Measurements from ENCODE around the gene TJP2.
"Not testable (repeated sequence)": the region's sequence is repeated elsewhere in the genome, so short reads cannot be mapped to it uniquely, and the experiment has no call there.

Gene TJP2

GRCh38 chr9:69297300-69297980 lies 123.4 kb downstream of the TJP2 start:
- DNase-seq = no peak

- no peak for DNase-seq
Measured at GRCh38 chr9:69299315-69299714, 125.2 kb downstream of the TJP2 start.

DNA sequence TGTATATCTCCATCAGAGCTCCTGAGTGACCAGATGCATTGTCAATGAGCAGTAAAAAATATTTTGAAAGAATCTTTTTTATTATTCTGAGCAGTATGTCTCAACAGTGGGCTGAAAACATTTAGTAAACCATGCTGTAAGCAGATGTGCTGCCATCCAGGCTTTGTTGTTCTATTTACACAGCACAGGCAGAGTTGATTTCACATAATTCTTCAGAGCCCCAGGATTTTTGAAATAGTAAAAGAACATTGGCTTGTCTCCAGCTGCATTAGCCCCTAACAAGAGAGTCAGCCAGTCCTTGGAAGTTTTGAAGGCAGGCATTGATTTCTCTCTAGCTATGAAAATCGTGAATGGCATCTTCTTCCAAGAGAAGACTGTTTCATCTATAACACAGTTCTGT lies 125.7 kb downstream of the TJP2 start:
- DNase-seq = no peak

DNA sequence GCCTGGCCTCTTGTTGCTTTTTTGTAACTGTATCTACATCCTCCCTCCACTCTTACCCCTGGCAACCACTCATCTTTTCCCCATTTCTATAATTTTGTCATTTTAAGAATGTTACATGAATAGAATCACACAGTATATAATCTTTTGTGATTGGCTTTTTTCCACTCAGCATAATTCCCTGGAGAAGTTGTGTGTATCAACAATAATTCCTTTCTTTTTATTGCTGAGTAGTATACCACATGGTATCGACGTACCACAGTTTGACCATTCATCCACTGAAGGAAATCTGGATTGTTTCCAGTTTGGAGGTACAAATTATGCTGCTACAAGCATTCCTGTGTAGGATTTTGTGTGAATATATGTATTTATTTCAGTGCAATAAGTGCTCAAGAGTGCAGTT lies 129.3 kb downstream of the TJP2 start:
- no peak for DNase-seq

- DNase-seq = not testable (repeated sequence)
Measured at GRCh38 chr9:69306895-69307445, 132.9 kb downstream of the TJP2 start.

- DNase-seq = no peak
Measured at GRCh38 chr9:69307446-69308205, 133.5 kb downstream of the TJP2 start.

- DNase-seq = no peak
Measured at GRCh38 chr9:69308206-69308931, 134.3 kb downstream of the TJP2 start.

GRCh38 chr9:69313175-69313574 lies 139.1 kb downstream of the TJP2 start:
- no peak for DNase-seq

- DNase-seq = no peak
Measured at GRCh38 chr9:69314547-69314946, 140.5 kb downstream of the TJP2 start.

DNA sequence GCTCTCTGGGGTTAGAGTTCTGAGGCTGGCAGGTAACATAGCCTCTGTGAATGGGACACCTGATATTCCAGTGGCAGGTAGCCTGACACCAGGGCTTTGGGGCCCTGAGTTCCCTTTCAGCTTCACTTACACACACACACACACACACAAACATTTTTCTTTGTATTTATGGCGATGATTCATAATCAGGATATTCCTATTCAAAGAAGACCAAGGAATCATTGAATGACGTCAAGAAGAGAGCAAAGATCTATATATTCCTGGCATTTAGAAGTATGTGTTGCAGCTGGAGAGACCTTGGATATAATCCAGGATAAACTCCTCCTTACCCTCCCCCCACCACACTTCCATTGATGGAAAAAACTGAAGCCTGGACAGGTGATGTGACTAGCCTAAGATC lies 143.0 kb downstream of the TJP2 start:
- DNase-seq = no peak

GRCh38 chr9:69317894-69318293 lies 143.8 kb downstream of the TJP2 start:
- DNase-seq = no peak

- DNase-seq = no peak
Measured at GRCh38 chr9:69319324-69320025, 145.4 kb downstream of the TJP2 start.

GRCh38 chr9:69322256-69322655 lies 148.2 kb downstream of the TJP2 start:
- no peak for DNase-seq

DNA sequence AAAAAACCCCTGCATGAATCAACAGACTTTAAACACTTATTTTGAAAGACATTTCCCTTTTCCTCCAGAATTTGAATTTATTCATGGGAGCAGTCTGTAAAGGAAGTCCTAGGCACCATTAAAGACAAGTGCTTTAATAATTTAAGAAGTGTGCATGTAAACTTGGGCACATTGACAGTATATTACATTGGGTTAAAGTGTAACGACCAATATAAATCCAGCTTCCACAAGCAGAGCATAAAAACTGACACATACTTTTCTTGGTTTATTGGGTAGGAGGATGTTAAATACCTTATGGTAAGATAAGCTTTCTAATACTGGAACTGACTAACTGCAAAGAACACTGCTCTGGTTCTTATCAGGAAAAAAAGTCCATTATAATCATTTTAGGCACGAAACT lies 149.8 kb downstream of the TJP2 start:
- no peak for DNase-seq
